HG02885 (cell line): ENCODE data around the gene KLHDC7B.

Experiments
- ATAC-seq: cut with Tn5 transposase; IDR thresholded peaks from one replicate; pipeline ENCODE4 v1.9.1; 2021; ENCODE audit warnings: mild to moderate bottlenecking; ENCODE audit not compliant: unreplicated experiment, poor library complexity

KLHDC7B gene

GRCh38 chr22:50546326-50547262 is 895 bp downstream of the KLHDC7B start:
- no peak for ATAC-seq

GRCh38 chr22:50547263-50547985 is 1.7 kb downstream of the KLHDC7B start:
- no peak for ATAC-seq

GRCh38 chr22:50548040-50548920 is 2.6 kb downstream of the KLHDC7B start:
- ATAC-seq = no peak

- ATAC-seq = no peak
These were observed 3.5 kb downstream of the KLHDC7B start for GRCh38 chr22:50548921-50549790.

- no peak for ATAC-seq
These were observed 4.7 kb downstream of the KLHDC7B start for GRCh38 chr22:50550395-50550794.

- no peak for ATAC-seq
These were observed 5.6 kb downstream of the KLHDC7B start for GRCh38 chr22:50551160-50551752.

- no peak for ATAC-seq
These were observed 7.6 kb downstream of the KLHDC7B start for GRCh38 chr22:50553310-50553709.

GRCh38 chr22:50556703-50557102 is 11.0 kb downstream of the KLHDC7B start:
- ATAC-seq = no peak

GRCh38 chr22:50560034-50560433 is 14.3 kb downstream of the KLHDC7B start:
- ATAC-seq = no peak

GRCh38 chr22:50561401-50562358 is 16.0 kb downstream of the KLHDC7B start:
- no peak for ATAC-seq

GRCh38 chr22:50562523-50563412 is 17.1 kb downstream of the KLHDC7B start, which contains the start of gene SYCE3:
Gene SYCE3 (minus strand): TSS chr22:50562919. CDS start chr22:50556405, 6,514 bp downstream.
- peak; percentile 97 for ATAC-seq

- ATAC-seq = no peak
These were observed 17.9 kb downstream of the KLHDC7B start for GRCh38 chr22:50563413-50564160.

- no peak for ATAC-seq
These were observed 18.6 kb downstream of the KLHDC7B start for GRCh38 chr22:50564289-50564688.

GRCh38 chr22:50567721-50568252 is 22.1 kb downstream of the KLHDC7B start:
- ATAC-seq = no peak

- no peak for ATAC-seq
These were observed 22.9 kb downstream of the KLHDC7B start for GRCh38 chr22:50568626-50569025.

GRCh38 chr22:50569041-50569459 is 23.4 kb downstream of the KLHDC7B start:
- no peak for ATAC-seq
